Measurements from ENCODE around the gene UBASH3B.

UBASH3B gene

DNA sequence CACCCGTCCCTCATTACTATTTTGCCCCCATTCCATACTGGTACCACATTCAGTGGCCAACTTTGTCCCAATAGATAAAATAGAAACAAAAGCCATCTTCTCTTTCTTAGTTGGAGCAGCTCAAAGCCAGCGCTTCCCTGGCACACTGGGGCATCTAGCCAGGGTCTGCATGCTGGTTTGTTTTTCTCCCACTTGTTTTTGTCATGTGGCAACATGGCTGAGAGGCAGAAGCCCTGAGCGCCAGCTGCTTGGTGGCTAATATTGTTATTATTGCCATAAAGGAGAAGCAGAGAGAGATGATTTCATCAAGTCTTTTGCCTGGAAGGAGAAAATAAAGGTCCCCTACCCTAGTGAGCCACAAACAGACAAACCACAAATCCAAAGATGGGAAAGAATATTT lies 134.4 kb downstream of the UBASH3B start:
- no peak for DNase-seq

- DNase-seq = no peak
Measured at GRCh38 chr11:122791411-122791810, 135.9 kb downstream of the UBASH3B start.

DNA sequence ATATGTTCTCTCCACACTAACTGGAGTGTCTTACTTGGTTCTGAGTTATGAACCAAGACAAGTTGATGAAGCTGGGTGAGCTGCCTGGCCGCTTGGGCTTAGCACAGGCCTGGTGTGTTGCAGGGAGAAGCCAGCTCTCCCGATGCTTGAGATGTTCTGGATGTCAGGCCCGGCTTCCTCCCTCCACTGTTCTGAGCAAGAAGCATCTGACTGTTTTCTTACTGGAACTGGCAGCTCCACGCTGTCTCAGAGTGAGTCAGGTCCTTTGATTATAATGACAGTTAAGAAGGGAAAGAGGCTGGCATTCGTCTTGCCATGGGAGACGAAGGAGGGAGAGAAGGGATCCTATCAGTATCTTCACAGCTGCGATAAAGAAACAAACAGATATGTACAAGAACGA lies 136.3 kb downstream of the UBASH3B start:
- DNase-seq = no peak

DNA sequence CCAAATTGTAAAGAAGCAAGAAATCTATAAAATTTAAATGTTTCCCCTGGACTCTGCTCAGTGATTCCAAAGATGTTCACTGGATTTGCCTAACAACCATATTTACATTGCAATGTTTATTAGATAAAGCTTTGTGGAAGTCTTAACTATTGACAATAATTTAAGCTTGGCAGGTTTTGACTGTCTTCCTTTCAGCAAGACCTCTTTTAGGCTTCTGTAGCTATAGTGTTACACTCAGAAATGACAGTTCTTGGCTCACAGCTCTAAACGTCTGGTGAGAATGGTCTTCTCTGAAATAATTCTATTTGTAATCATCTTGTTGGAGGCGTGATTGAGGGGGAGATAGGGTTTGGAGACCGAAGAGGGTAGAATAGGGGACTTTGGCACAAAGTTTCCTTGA lies 138.0 kb downstream of the UBASH3B start:
- DNase-seq = no peak

DNA sequence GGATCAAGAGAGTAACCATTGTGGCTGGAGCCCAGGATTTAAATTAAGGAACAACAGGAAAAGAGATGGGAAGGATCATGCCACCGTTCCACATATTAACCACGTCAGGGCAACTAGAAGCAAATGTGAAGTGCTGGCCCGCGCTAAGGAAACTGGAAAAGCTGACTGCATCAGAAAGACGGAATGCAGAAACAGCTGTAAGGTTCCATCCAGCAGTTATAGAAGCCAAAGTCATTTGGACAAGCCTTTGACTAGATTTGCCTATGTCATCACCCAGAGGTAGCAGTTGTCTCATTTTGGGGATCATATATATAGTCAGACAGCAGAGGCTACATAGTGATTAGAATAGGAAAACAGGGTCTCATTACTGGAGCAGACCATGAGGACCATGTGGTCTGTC lies 139.8 kb downstream of the UBASH3B start:
- DNase-seq = no peak

- DNase-seq = peak; percentile 67
Measured at GRCh38 chr11:122796128-122796717, 140.7 kb downstream of the UBASH3B start.

DNA sequence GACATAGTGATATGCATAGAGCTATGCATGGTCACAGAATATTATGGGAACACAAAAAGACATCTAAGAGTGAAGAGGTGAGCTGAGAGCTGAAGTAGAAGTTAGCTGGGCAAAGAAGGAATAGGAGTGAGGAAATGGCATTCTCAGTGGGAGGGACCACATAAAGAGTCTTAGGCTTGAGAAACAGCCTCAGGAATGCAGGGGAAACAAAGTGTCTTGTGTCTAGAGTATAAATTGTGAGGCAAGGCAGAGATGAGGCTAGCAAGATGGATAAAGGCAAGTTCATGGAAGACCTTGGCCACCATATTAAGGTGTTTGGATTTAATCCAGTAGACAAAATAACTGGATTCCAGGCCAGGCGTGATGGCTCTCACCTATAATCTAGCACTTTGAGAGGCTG lies 142.1 kb downstream of the UBASH3B start:
- DNase-seq = no peak

- no peak for DNase-seq
Measured at GRCh38 chr11:122799406-122800105, 144.0 kb downstream of the UBASH3B start.

DNA sequence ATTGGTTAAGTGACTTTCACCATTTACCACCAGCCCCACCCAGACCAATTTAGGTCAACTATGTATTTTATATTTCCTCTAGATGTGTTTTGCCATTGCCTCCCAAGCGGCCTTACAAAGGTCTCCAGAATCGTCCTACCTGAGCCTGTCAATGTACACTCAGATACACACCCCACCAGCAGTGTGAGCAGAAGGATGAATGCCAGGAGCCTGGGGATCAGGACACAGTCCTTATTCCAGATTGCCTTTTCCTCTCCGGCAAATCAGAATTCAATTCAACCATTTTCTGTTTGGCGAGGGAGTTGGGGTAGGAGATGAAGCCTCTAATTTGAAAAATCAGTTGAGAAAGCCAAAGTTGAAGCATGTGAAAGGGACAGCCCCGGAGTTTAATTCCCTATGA lies 147.4 kb downstream of the UBASH3B start:
- DNase-seq = no peak

DNA sequence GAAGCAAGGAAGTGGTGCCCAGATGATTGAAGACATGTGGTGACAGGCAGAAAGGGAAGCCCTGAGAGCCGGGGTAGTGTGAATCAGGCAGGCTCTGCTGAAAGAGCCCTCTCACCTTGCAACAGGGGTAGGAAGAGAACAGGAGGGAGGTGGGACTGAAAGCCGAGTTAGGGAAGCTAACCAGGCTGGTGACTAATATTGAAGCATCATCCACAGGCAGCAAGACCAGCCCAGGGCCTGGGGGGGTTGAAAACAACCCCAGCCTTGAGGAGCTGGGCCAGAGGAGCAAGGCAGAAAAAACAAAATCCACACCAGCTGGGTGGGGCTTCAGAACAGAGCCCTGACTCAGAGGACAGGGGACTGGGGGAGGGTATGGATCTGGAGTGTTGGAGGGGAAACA lies 147.8 kb downstream of the UBASH3B start:
- no peak for DNase-seq

GRCh38 chr11:122803716-122804115 lies 148.2 kb downstream of the UBASH3B start:
- no peak for DNase-seq

GRCh38 chr11:122804161-122804560 lies 148.6 kb downstream of the UBASH3B start:
- DNase-seq = no peak

GRCh38 chr11:122804796-122805195 lies 149.3 kb downstream of the UBASH3B start:
- no peak for DNase-seq

DNA sequence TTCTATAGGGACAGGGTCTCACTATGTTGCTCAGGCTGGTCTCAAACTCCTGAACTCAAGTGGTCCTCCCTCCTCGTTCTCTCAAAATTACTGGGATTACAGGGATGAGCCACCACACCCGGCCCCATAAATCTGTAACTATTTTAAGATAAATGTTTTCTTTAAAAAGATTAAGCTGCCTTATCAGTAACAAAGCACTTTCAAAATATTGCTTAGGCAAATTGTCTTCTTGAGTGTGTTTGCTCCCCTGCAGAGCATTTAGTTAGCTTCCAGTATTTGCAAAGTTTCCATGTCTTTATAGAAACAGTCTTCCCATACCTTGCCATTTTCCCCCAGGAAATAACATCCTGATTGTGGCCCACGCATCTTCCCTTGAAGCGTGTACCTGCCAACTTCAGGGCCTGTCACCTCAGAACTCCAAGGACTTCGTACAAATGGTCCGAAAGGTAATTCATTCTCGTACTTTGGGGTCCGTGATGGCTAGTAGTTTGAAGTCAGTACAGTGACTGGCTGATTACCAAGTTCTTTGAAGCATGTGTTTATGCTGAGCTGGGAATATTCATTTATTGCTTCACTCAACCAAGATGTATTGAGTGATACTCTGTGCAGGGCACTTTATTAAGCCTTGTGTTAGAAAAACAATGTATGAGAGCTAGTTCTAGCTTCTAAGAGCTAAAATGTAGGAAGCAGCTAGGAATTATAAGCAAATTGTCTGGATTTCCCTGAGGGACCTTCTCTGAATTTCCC lies 152.4 kb downstream of the UBASH3B start:
- no peak for DNase-seq

GRCh38 chr11:122808478-122808869 lies 153.0 kb downstream of the UBASH3B start:
- no peak for DNase-seq

DNA sequence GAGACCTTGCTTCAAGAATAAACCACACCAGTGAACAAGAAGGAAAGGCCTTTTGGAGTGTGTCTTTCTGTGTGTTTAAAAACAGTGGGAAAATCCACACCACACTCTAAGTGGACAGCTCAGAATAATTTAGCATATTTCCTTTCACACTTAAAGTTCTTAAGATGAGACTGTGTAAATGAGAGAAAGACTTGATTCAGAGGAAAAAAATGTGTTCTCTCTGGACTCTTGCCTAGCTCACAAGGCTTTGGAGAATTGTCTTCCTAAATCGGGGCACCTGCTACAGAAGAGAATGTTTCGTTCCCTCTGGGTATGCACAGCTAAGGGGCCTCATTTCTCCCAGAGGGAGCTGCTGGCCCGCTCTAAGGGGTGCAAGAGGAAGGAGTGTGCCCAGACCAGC lies 154.3 kb downstream of the UBASH3B start:
- DNase-seq = no peak

- DNase-seq = no peak
Measured at GRCh38 chr11:122811721-122812120, 156.2 kb downstream of the UBASH3B start.

GRCh38 chr11:122812638-122813037 lies 157.1 kb downstream of the UBASH3B start:
- DNase-seq = no peak

DNA sequence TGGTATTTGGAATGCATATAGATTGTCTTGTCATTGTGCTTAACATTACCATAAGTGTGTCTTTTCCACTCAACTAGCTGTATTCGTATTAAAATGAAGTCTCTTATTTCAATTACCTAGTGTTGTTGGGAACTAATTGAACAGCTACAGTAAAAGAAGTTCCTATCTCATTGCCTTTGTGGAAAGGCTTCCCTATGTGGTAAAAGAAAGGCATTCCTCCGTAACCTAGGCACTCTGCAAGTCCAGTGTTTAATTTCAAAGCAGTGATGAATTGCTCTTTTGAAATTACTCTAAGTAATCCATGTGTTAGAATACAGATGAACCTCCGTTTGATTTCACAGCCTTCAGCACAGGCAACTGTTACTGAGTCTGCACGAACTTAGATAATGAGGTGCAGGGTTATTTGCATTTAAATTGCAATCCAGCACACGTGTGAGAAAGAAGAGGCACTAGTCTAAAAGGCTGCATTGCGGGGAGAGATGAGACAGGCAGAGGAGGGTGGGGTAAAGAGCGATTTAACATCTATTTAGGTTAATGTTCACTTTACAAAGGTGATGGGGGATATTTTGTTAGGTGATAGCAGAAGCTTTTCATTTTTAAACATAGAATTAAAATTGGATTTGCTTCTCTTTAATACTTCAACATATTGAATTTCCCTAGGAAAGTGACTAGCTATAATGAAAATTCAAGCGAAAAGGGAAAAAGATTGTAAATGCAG lies 157.8 kb downstream of the UBASH3B start:
- no peak for DNase-seq

DNA sequence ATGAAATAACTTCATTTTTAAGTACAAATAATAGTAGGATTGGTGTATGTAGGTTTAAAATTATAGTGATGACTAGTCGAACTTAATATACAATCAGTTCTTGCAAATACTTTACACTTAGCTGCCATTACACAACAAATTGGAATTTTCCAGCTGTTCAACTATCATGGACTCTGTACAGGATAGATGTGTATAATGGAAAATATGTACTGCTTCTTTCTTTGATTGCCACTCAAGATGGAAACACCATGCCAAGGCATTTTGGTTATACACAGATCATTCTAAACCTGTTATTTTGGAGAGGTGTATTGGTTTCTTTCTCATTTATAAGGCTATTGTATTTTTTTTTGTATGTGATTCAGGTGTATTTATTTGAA lies 158.4 kb downstream of the UBASH3B start:
- DNase-seq = no peak

DNA sequence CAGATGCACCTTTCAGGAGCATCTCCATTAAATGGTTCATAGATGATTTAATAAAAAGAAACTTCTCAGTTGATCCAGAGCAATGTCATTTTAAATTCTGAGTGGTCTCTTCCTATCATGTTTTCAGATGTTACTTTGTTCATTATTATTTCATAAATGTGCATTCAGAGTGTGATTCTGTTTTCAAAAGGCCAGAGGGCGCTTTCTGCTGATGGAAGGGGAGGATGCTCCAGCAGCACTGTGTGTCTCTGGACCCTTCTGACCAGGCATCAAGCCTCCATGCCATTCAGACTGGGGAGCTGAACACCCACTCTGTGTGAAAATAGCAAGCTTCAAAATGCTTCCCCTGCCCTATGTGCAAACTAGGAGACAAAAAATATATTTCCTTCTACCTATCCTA lies 158.9 kb downstream of the UBASH3B start:
- no peak for DNase-seq

- no peak for DNase-seq
Measured at GRCh38 chr11:122815900-122816299, 160.4 kb downstream of the UBASH3B start.

GRCh38 chr11:122816761-122817520 lies 161.4 kb downstream of the UBASH3B start:
- no peak for DNase-seq
